ENCODE measurements around the gene METTL23. TPM values are rescaled to one million over a fixed set of nuclear protein-coding genes. Genes with fewer than 3 reads are reported as not detected.
A peak's percentile ranks its signal among the peaks of the same experiment; 100 is the strongest.

The METTL23 gene
- total RNA-seq, 1 donor from 2014 or later: 27.5 TPM

- peaks cover 33% of the 10 kb centered on the region for H3K36me3 Mint-ChIP-seq
- TF ChIP-seq CTCF (conservative IDR thresholded peaks at IDR 0.05): no peak
- H3K27ac Mint-ChIP-seq: no peak overlapping the region
- H3K9me3 Mint-ChIP-seq: no peaks in the 10 kb centered on the region
- no peaks in the 10 kb centered on the region for H3K27me3 Mint-ChIP-seq
- H3K4me3 Mint-ChIP-seq: no peak overlapping the region
- H3K4me1 Mint-ChIP-seq (ENCODE audit: unreplicated experiment): peaks cover 3% of the 10 kb centered on the region
- DNase-seq (ENCODE audit: extremely low spot score, unreplicated experiment): no peak
These were observed 21.2 kb downstream of the METTL23 start for GRCh38 chr17:76747716-76748363.

- Mint-ChIP-seq H3K9me3 (no peaks in the 10 kb centered on the region), H3K4me1 (ENCODE audit: unreplicated experiment) (peaks cover 3% of the 10 kb centered on the region), H3K4me3 (no peak overlapping the region), H3K27ac (no peak overlapping the region), H3K27me3 (no peaks in the 10 kb centered on the region), H3K36me3 (peaks cover 36% of the 10 kb centered on the region)
- no peak for DNase-seq (ENCODE audit: extremely low spot score, unreplicated experiment)
- no peak for TF ChIP-seq CTCF (conservative IDR thresholded peaks at IDR 0.05)
These were observed 22.0 kb downstream of the METTL23 start for GRCh38 chr17:76748657-76749056.

GRCh38 chr17:76751416-76751993 is 24.9 kb downstream of the METTL23 start:
- no peaks in the 10 kb centered on the region for H3K9me3 Mint-ChIP-seq
- no peak overlapping the region for H3K27ac Mint-ChIP-seq
- no peak for TF ChIP-seq CTCF (conservative IDR thresholded peaks at IDR 0.05)
- H3K4me1 Mint-ChIP-seq (ENCODE audit: unreplicated experiment): peaks cover 3% of the 10 kb centered on the region
- peaks cover 19% of the 10 kb centered on the region for H3K36me3 Mint-ChIP-seq
- no peaks in the 10 kb centered on the region for H3K27me3 Mint-ChIP-seq
- no peak overlapping the region for H3K4me3 Mint-ChIP-seq
- no peak for DNase-seq (ENCODE audit: extremely low spot score, unreplicated experiment)

GRCh38 chr17:76752006-76752405 is 25.4 kb downstream of the METTL23 start:
- H3K27me3 Mint-ChIP-seq: no peaks in the 10 kb centered on the region
- H3K36me3 Mint-ChIP-seq: peaks cover 20% of the 10 kb centered on the region
- peaks cover 3% of the 10 kb centered on the region for H3K4me1 Mint-ChIP-seq (ENCODE audit: unreplicated experiment)

GRCh38 chr17:76753061-76753961 is 26.7 kb downstream of the METTL23 start:
- no peak overlapping the region for H3K4me3 Mint-ChIP-seq
- no peaks in the 10 kb centered on the region for H3K27me3 Mint-ChIP-seq
- peak overlapping the region; percentile 36 for H3K27ac Mint-ChIP-seq
- no peak for DNase-seq (ENCODE audit: extremely low spot score, unreplicated experiment)
- no peaks in the 10 kb centered on the region for H3K9me3 Mint-ChIP-seq
- no peak for TF ChIP-seq CTCF (conservative IDR thresholded peaks at IDR 0.05)
- H3K4me1 Mint-ChIP-seq (ENCODE audit: unreplicated experiment): peaks cover 3% of the 10 kb centered on the region
- peaks cover 25% of the 10 kb centered on the region for H3K36me3 Mint-ChIP-seq

More at GRCh38 chr17:76752006-76752405, 25.4 kb downstream of the METTL23 start:
- no peaks in the 10 kb centered on the region for H3K9me3 Mint-ChIP-seq
- no peak overlapping the region for H3K4me3 Mint-ChIP-seq
- no peak overlapping the region for H3K27ac Mint-ChIP-seq
- DNase-seq (ENCODE audit: extremely low spot score, unreplicated experiment): no peak
- TF ChIP-seq CTCF (conservative IDR thresholded peaks at IDR 0.05): no peak
